GM06990 (cell line): ENCODE results near the gene MEGF6.

Experiments used
- DNase-seq: peaks from one replicate; pipeline ENCODE4 v3.0.0-alpha.2; 2011; ENCODE audit not compliant: insufficient read length; ENCODE audit errors: extremely low read depth
- H3K27me3 ChIP-seq: replicated peaks from 2 replicates; pipeline ENCODE4 v1.6.0; 2011; ENCODE audit warnings: low read length; ENCODE audit not compliant: control insufficient read depth, insufficient read depth
- H3K36me3 ChIP-seq: 2 replicates; pipeline ENCODE4 v1.5.1; 2011; ENCODE audit warnings: low read length; ENCODE audit not compliant: control insufficient read depth, insufficient read depth
- H3K4me3 ChIP-seq: replicated peaks from 2 replicates; pipeline ENCODE4 v1.5.1; 2011; ENCODE audit warnings: low read depth, mild to moderate bottlenecking, control low read depth, low read length
- CTCF ChIP-seq: IDR thresholded peaks from 2 replicates; pipeline ENCODE4 v1.5.1; 2011; ENCODE audit warnings: low read length, control low read depth, mild to moderate bottlenecking, inconsistent platforms; ENCODE audit not compliant: insufficient read depth, poor library complexity, severe bottlenecking

MEGF6 gene

GRCh38 chr1:3609769-3610526, 1.4 kb downstream of the MEGF6 start:
- Histone ChIP-seq H3K36me3 (no peaks in the 10 kb centered on the region), H3K27me3 (peaks cover 2% of the 10 kb centered on the region; the same call in 1 of the 2 replicates), H3K4me3 (no peak overlapping the region)
- DNase-seq: no peak
- TF ChIP-seq CTCF: no peak

GRCh38 chr1:3609016-3609768, 2.1 kb downstream of the MEGF6 start:
- Histone ChIP-seq H3K4me3 (no peak overlapping the region), H3K36me3 (no peaks in the 10 kb centered on the region), H3K27me3 (peaks cover 2% of the 10 kb centered on the region; the same call in 1 of the 2 replicates)
- no peak for DNase-seq
- no peak for TF ChIP-seq CTCF

GRCh38 chr1:3608154-3608553, 3.2 kb downstream of the MEGF6 start:
- Histone ChIP-seq H3K27me3 (peaks cover 2% of the 10 kb centered on the region; the same call in 1 of the 2 replicates), H3K4me3 (no peak overlapping the region), H3K36me3 (no peaks in the 10 kb centered on the region)
- no peak for TF ChIP-seq CTCF
- DNase-seq: no peak

- DNase-seq: no peak
- Histone ChIP-seq H3K4me3 (no peak overlapping the region), H3K36me3 (no peaks in the 10 kb centered on the region), H3K27me3 (peaks cover 2% of the 10 kb centered on the region; the same call in 1 of the 2 replicates)
- no peak for TF ChIP-seq CTCF
These were observed 3.6 kb downstream of the MEGF6 start for GRCh38 chr1:3607703-3608065.

GRCh38 chr1:3606779-3607702, 4.3 kb downstream of the MEGF6 start:
- Histone ChIP-seq H3K27me3 (peaks cover 2% of the 10 kb centered on the region; the same call in 1 of the 2 replicates), H3K36me3 (no peaks in the 10 kb centered on the region), H3K4me3 (no peak overlapping the region)
- DNase-seq: no peak
- TF ChIP-seq CTCF: no peak
